ENCODE data around the gene TMEM132D.

Gene TMEM132D

DNA sequence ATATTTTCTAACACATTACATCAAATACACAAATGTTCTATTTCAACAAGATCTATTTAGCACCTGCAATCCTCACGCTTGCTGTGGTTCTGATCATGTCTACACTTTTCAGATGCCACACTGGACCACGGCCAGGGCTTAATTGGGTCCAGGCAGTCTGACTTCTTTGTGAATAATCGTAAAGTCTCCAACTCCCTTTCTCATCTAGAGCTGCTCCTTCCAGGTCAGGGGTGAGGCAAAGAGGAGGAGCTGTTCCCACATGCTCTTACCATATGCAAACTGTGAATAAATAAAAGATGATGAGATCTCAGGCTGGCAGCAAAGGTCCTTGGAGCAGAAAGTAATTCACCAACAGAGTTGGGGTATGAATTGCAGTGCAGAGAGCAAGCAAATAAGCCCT lies 733.9 kb downstream of the TMEM132D start:
- H2AFZ ChIP-seq (ENCODE audit: low read depth, low read length, severe bottlenecking) = no peak overlapping the region
- no peaks in the 10 kb centered on the region for H3K9me3 ChIP-seq (ENCODE audit: insufficient read depth, low read length)
- no peak overlapping the region for H3K27ac ChIP-seq (ENCODE audit: low read depth, low read length)
- H4K20me1 ChIP-seq (ENCODE audit: low read depth, low read length) = no peaks in the 10 kb centered on the region
- no peaks in the 10 kb centered on the region for H3K9me2 ChIP-seq (replicated peaks; ENCODE audit: insufficient read depth, low read length)
- no peak overlapping the region for H3K4me2 ChIP-seq (ENCODE audit: low read depth, low read length, poor library complexity, severe bottlenecking)
- no peaks in the 10 kb centered on the region for H3K36me3 ChIP-seq (ENCODE audit: low read length)
- no peaks in the 10 kb centered on the region for H3K27me3 ChIP-seq (ENCODE audit: low read length)
- H3K9ac ChIP-seq (ENCODE audit: low read length) = no peak overlapping the region
- H3F3A ChIP-seq (ENCODE audit: insufficient read depth) = no peaks in the 10 kb centered on the region
- TF ChIP-seq, protein P1, sequence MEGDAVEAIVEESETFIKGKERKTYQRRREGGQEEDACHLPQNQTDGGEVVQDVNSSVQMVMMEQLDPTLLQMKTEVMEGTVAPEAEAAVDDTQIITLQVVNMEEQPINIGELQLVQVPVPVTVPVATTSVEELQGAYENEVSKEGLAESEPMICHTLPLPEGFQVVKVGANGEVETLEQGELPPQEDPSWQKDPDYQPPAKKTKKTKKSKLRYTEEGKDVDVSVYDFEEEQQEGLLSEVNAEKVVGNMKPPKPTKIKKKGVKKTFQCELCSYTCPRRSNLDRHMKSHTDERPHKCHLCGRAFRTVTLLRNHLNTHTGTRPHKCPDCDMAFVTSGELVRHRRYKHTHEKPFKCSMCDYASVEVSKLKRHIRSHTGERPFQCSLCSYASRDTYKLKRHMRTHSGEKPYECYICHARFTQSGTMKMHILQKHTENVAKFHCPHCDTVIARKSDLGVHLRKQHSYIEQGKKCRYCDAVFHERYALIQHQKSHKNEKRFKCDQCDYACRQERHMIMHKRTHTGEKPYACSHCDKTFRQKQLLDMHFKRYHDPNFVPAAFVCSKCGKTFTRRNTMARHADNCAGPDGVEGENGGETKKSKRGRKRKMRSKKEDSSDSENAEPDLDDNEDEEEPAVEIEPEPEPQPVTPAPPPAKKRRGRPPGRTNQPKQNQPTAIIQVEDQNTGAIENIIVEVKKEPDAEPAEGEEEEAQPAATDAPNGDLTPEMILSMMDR (IDR thresholded peaks at IDR 0.05; ENCODE audit: insufficient read depth, low read length, poor library complexity, severe bottlenecking) = no peak
- H3K4me3 ChIP-seq (ENCODE audit: insufficient read depth, low read length, poor library complexity, severe bottlenecking) = no peak overlapping the region
- no peaks in the 10 kb centered on the region for H3K79me2 ChIP-seq (ENCODE audit: insufficient read depth, low read length)

DNA sequence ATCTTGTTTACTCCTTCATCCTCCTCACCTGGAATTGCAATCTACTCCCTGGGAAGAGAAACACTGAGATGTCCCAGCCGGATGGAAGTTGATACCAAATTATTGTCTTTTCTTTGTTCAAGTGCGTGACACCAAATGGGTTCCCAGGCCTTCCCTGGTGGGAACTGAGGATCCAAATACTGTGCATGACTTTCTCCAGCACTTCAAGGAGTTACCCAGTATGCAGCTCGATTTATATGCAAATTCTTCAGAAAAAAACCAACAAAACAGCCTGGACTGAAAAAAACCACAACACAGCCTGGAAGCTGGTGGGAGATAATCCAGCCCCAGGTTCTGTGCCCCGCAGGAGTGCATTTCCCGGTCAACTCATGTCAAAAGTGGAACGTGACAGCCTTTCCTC lies 740.0 kb downstream of the TMEM132D start:
- no peaks in the 10 kb centered on the region for H3K79me2 ChIP-seq (ENCODE audit: insufficient read depth, low read length)
- H3K27me3 ChIP-seq (ENCODE audit: low read length) = no peaks in the 10 kb centered on the region
- H3K9me2 ChIP-seq (replicated peaks; ENCODE audit: insufficient read depth, low read length) = no peaks in the 10 kb centered on the region
- H3K4me3 ChIP-seq (ENCODE audit: insufficient read depth, low read length, poor library complexity, severe bottlenecking) = no peak overlapping the region
- no peaks in the 10 kb centered on the region for H3K9me3 ChIP-seq (ENCODE audit: insufficient read depth, low read length)
- H3K4me2 ChIP-seq (ENCODE audit: low read depth, low read length, poor library complexity, severe bottlenecking) = no peak overlapping the region
- no peak overlapping the region for H3K27ac ChIP-seq (ENCODE audit: low read depth, low read length)
- no peak overlapping the region for H3K9ac ChIP-seq (ENCODE audit: low read length)
- TF ChIP-seq, protein P1 (IDR thresholded peaks at IDR 0.05; ENCODE audit: insufficient read depth, low read length, poor library complexity, severe bottlenecking) = no peak
- TF ChIP-seq EZH2phosphoT487 (conservative IDR thresholded peaks at IDR 0.05; ENCODE audit: low read length) = no peak
- no peaks in the 10 kb centered on the region for H3K36me3 ChIP-seq (ENCODE audit: low read length)
- H4K20me1 ChIP-seq (ENCODE audit: low read depth, low read length) = no peaks in the 10 kb centered on the region
- H2AFZ ChIP-seq (ENCODE audit: low read depth, low read length, severe bottlenecking) = no peak overlapping the region
- no peaks in the 10 kb centered on the region for H3F3A ChIP-seq (ENCODE audit: insufficient read depth)

DNA sequence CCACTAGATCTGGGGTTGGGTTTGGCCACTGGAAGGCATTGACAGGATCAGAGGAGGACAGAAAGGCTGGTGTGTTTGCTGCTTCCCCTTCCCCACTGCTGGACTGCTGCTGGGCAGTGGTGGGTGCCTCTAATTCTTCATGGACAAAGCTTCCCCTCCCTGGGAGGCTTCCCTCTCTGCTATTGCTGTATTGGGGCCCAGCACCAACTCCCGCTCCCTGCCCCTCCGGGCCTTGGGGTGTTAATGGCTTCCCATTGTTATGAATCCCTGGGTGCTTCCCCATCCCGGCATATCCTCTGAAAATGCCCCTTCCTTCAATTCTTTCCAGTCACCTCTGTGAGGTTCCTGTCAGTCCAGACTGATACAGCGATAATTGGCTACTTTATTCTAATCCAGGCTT lies 740.4 kb downstream of the TMEM132D start:
- Histone ChIP-seq H3K36me3 (ENCODE audit: low read length) (no peaks in the 10 kb centered on the region), H3K9me2 (replicated peaks; ENCODE audit: insufficient read depth, low read length) (no peaks in the 10 kb centered on the region), H4K20me1 (ENCODE audit: low read depth, low read length) (no peaks in the 10 kb centered on the region), H3K79me2 (ENCODE audit: insufficient read depth, low read length) (no peaks in the 10 kb centered on the region), H3K9ac (ENCODE audit: low read length) (no peak overlapping the region), H3F3A (ENCODE audit: insufficient read depth) (no peaks in the 10 kb centered on the region), H2AFZ (ENCODE audit: low read depth, low read length, severe bottlenecking) (no peak overlapping the region), H3K9me3 (ENCODE audit: insufficient read depth, low read length) (no peaks in the 10 kb centered on the region), H3K27ac (ENCODE audit: low read depth, low read length) (no peak overlapping the region), H3K27me3 (ENCODE audit: low read length) (no peaks in the 10 kb centered on the region), H3K4me2 (ENCODE audit: low read depth, low read length, poor library complexity, severe bottlenecking) (no peak overlapping the region), H3K4me3 (ENCODE audit: insufficient read depth, low read length, poor library complexity, severe bottlenecking) (no peak overlapping the region)
- TF ChIP-seq, protein P1 (IDR thresholded peaks at IDR 0.05; ENCODE audit: insufficient read depth, low read length, poor library complexity, severe bottlenecking) = no peak
- TF ChIP-seq EZH2phosphoT487 (conservative IDR thresholded peaks at IDR 0.05; ENCODE audit: low read length) = no peak

DNA sequence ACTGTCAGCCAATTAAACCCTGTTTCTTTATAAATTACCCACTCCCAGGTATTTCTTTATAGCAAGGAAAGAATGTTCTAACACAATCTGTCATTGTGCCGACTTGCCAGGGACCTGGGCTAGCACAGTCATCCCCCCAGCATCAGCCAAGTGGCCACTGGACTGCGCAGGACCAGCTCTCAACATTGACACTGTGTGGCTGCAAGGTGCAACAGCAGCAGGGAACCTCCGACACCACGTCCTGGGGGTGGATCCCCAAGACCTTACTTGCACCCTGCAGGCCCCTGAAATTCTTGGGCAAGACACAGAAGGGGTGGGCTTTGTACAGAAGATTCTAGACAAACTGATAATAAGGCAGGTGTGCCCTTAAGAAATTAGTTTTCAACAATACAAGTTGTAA lies 741.0 kb downstream of the TMEM132D start:
- no peaks in the 10 kb centered on the region for H3K79me2 ChIP-seq (ENCODE audit: insufficient read depth, low read length)
- H3K4me2 ChIP-seq (ENCODE audit: low read depth, low read length, poor library complexity, severe bottlenecking) = no peak overlapping the region
- TF ChIP-seq, protein P1 (IDR thresholded peaks at IDR 0.05; ENCODE audit: insufficient read depth, low read length, poor library complexity, severe bottlenecking) = no peak
- no peak for TF ChIP-seq EZH2phosphoT487 (conservative IDR thresholded peaks at IDR 0.05; ENCODE audit: low read length)
- no peak overlapping the region for H3K9ac ChIP-seq (ENCODE audit: low read length)
- H4K20me1 ChIP-seq (ENCODE audit: low read depth, low read length) = no peaks in the 10 kb centered on the region
- H3K27me3 ChIP-seq (ENCODE audit: low read length) = no peaks in the 10 kb centered on the region
- no peaks in the 10 kb centered on the region for H3K36me3 ChIP-seq (ENCODE audit: low read length)
- H3K9me2 ChIP-seq (replicated peaks; ENCODE audit: insufficient read depth, low read length) = no peaks in the 10 kb centered on the region
- no peak overlapping the region for H2AFZ ChIP-seq (ENCODE audit: low read depth, low read length, severe bottlenecking)
- H3K9me3 ChIP-seq (ENCODE audit: insufficient read depth, low read length) = no peaks in the 10 kb centered on the region
- H3K4me3 ChIP-seq (ENCODE audit: insufficient read depth, low read length, poor library complexity, severe bottlenecking) = no peak overlapping the region
- no peak overlapping the region for H3K27ac ChIP-seq (ENCODE audit: low read depth, low read length)
- H3F3A ChIP-seq (ENCODE audit: insufficient read depth) = no peaks in the 10 kb centered on the region

Measured in SU-DHL-6 (cell line).